HG02763 (cell line): Measurements from ENCODE around the gene SYPL2.
"Not testable (repeated sequence)": the region's sequence is repeated elsewhere in the genome, so short reads cannot be mapped to it uniquely, and the experiment has no call there.

ENCODE experiments used
- ATAC-seq: cut with Tn5 transposase; IDR thresholded peaks from one replicate; pipeline ENCODE4 v1.9.1; 2021; ENCODE audit warnings: mild to moderate bottlenecking, moderate library complexity; ENCODE audit not compliant: unreplicated experiment

The SYPL2 gene

DNA sequence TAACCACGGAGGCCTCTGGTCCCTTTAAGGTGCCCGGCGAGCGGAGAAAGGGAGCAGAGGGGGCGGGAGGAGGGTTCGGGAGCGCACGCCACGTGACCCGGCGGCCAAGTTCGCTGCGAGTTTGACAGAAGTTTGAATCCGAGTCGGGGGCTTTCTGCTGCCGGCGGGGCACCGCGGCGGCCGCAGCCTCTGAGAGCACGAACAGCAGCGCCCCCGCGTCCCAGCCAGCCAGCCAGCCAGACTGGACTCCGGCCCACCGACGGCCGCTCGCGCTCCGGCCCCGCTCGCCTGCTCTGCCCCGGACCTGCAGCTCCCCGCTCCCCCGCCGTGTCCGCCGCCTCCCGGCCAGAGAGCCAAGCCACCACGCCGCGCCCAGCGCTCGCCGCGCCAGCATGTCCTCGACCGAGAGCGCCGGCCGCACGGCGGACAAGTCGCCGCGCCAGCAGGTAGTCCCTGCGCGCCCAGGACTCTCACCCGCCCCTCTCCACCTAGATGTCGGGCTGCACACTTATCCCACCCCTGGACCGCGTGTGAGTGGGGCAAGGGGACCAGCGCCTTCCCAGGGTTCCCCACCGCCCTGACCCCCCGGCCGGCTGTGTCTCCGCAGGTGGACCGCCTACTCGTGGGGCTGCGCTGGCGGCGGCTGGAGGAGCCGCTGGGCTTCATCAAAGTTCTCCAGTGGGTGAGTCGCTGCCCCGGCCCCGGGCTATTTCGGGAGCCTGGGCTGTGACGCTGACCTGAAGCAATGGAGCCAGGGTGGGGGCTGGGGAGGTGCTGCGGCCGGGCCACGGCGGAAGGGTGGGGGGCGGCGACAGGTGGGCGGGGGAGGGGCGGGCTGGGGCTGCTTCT lies at the start of gene SYPL2:
TSS of gene SYPL2 (plus strand) at position 95 of the 849 bp plus-strand sequence. CDS start at position 393, 298 bp downstream.
- ATAC-seq: no peak

DNA sequence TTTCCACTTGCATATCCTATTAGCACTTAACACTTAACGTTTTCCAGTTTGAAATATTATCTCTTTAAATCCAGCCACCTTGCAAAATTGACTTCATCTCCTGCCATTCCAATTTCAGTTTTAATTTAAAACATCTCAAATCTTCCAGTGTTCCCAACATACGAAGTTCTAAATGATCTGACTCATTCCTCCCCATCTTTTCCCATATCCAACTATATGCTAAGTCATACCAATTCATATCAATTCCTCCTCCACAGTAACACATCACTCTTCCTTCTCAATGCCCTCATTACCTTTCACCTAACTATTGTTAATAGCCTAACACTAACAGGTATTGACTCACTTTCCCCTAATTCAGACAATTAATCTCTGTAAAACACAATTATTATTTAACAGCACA lies 42.8 kb upstream of the SYPL2 start:
- no peak for ATAC-seq

GRCh38 chr1:109425391-109426280 lies 40.7 kb upstream of the SYPL2 start:
- ATAC-seq: peak; percentile 19

GRCh38 chr1:109426281-109427170 lies 39.8 kb upstream of the SYPL2 start, which contains the start of gene PSMA5:
PSMA5 (minus strand) TSS chr1:109426448; CDS start chr1:109426330, 118 bp downstream.
- peak; percentile 97 for ATAC-seq

DNA sequence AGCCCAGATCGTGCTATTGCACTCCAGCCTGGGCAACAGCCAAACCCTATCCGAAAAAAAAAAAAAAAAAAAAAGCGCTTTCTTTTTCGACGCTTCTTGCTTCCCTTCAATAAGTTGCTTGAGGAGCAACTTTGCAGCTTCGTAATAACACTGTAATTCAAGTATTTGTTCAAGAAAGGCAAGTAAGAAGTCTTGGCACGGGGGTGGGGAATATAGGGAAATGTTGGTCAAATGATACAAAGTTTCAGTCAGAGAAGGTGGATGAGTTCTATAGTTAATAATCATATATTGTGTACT lies 39.2 kb upstream of the SYPL2 start:
- no peak for ATAC-seq

GRCh38 chr1:109432336-109432735 lies 34.0 kb upstream of the SYPL2 start:
- ATAC-seq: no peak

- ATAC-seq: no peak
Observed at GRCh38 chr1:109433322-109433721, 33.0 kb upstream of the SYPL2 start.

DNA sequence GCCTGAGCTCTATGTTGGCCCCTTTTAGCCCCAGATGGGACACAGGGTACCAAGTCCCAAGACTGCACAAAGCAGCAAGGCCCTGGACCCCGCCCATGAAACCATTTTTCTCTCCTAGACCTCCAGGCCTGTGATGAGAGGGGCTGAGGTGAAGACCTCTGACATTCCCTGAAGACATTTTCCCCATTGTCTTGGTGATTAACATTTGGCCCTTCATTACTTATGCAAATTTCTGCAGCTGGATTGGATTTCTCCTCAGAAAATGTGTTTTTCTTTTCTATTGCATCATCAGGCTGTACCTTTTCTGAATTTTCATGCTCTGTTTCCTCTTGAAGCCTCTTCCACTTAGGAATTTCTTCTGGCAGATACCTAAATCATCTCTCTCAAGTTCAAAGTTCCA lies 31.9 kb upstream of the SYPL2 start:
- ATAC-seq: no peak

- ATAC-seq: no peak
Observed at GRCh38 chr1:109438798-109439297, 27.5 kb upstream of the SYPL2 start.

DNA sequence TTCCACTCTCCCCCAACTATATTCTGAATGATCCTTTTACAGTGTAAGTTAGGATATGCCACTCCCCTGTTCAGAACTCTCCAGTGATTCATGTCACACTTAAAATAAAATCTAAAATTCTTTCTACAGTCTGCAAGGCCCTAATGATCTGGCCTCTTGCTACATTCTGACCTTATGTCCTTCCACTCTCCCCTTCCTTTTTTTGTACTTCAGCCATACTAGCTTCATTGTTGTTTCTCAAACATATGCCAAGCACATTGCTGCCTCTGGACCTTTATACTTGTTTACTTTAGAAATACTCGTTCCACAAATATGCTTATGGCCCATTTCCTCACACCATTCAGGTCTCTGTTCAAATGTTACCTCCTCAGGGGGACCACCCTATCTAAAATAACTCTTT lies 25.3 kb upstream of the SYPL2 start:
- ATAC-seq: no peak

DNA sequence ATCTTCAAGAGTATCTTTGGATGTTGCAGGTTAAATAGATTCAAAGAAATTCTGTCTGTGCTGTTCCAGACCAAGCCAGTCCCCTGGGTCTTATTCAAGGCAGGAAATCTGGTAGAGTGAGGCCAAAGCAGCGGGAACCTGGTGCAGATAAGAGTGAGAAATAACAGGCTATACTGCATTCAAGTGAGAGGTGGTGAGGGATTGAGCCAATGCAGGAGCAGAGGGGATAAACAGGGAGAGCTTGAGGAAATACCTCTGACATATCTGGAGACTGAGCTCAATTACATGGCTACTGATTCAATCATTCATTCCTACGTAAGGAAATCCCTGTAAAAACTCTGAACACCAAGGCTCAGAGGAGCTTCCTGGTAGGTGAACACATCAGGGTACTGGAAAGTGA lies 22.9 kb upstream of the SYPL2 start:
- no peak for ATAC-seq

DNA sequence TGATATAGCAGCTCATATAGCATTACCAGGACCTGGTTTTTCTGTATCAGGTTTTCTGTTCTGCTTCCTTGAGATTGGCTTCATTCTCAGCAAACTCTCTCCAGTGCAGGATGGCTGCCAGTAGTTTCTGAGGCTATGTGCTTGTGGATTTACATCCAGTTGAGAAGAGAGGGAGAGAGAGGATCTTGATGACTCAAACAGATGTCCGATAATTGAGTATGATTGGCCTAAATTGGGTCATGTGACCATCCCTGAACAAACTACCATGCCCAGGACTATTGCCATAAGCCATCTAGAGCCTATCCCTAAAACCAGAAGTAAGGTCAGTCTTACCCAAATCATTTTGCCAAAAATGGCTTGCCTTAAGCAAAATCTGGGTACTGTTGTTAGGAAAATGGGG lies 22.0 kb upstream of the SYPL2 start:
- ATAC-seq: no peak

GRCh38 chr1:109445949-109446695 lies 20.2 kb upstream of the SYPL2 start:
- not testable (repeated sequence) for ATAC-seq

DNA sequence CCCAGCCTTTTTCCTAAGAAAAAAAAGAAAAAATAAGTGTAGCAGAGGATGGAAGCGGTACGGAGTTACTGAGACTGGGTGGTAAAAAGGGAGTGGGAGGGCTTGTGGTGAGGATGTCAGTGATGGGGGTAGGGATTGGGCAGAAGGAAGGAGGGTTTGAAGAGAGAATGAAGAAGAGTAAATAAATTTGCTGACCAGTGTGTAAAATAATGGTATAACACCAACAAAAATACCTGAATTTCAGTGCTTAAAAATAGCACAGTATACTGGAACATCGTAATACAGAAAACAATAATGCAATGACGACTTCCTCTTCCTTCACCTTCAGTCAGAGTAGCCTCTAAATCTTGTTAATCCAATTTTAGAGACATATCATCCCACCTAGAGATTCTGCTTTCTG lies 18.8 kb upstream of the SYPL2 start:
- no peak for ATAC-seq

DNA sequence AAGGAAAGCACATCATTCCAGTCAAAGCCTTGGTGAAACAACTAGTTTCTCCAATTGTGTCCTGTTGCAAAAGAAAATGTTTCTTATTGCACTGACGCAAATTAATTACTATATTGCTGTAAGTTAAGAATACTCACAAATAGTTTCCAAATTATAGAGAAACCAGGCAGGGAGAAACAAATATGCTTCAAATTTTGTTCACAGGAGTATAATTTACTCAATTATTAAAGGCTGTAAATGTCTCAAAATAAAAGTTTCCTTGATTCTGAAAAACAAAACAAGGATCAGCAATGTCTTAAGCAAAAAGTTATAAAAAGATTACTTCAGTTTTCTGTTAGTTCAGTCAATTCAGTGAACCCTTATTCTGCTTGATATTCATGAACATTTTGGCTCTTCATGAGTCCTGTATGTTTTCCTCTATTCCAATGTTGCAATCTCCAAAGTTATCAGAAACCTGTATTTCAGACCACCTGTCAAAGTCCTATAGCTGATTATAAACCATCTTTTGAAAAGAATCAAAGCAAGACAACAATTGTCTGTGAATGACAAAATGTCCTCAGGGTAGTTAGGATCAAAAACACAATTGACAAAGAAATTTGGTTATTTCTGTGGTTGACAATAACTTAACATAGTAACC lies 11.7 kb upstream of the SYPL2 start:
- no peak for ATAC-seq

DNA sequence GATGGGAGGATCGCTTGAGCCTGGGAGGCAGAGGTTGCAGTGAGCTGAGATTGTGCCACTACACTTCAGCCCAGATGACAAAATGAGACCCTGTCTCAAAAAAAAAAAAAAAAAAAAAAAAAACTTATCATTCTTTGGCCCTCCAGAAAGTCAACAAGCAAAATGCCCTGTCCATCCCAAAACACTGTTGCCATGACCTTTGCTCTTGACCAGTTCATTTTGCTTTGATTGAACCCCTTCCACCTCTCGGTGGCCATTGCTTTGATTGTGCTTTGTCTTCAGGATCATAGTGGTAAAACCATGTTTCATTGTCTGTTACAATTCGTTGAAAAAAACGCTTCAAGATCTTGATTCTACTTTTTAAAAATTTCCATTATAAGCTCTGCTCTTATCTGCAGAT lies 8.5 kb upstream of the SYPL2 start:
- ATAC-seq: no peak

GRCh38 chr1:109466125-109466451 lies 258 bp upstream of the SYPL2 start:
- ATAC-seq: no peak

- ATAC-seq: no peak
Observed at GRCh38 chr1:109467301-109467777, 993 bp downstream of the SYPL2 start.

DNA sequence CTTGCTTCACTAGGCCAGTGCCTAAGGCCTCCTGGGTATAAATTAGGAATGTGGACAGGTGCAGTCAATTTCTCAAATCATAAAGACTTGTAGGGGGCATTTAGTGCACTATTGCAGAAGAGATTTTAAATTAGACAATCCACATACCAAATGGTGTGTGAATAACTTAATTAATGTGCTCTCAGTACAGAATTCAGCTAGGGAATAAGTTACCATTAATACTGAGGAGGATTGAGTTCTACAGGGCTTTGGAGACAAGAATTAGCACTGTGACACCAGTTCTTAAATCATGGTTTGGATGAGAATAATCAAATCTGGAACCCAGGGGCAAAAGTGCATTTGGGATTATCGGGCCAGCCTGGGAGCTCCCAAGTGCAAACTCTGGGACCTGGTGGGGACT lies 1.7 kb downstream of the SYPL2 start:
- no peak for ATAC-seq

GRCh38 chr1:109468903-109469302 lies 2.6 kb downstream of the SYPL2 start:
- no peak for ATAC-seq
